IPS DF 19.7 (cell line): ENCODE measurements around the gene EVA1B.

Experiments
- DNase-seq: peaks from one replicate; pipeline ENCODE4 v3.0.0-alpha.2; 2013; ENCODE audit warnings: low read depth, low spot score

Gene EVA1B

DNA sequence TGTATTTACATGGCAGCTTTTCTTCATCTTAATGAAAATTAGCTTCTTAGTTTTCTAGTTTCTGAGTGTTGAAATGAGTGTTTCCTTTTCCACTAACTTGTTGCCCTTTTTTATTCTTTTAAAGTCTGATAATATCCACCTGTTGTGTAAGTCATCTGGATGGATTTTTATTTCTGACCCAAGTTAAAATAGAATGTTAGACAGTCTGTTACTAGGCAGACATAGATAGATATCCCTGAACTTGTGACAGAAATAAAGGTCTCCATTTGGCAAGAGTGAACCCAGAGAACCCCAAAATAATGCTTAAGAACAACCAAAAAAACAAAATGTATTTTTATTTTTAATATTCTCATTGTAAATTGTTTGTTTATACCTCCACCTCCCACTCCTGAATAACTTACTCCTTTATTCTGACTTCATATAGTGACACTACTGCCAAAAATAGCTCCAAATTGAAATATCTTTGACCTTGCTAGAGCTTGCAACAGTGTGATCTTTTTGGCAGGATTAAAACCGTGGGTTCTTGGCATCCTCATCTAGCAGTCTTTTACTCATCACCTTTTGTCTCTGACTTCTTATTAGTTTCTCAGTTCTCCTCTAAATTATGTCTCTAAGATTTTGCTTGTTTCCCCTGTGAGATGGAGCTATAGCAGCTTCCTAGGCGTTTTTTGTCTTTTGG is 44.2 kb downstream of the EVA1B start:
- DNase-seq = no peak

GRCh38 chr1:36276688-36277087 is 46.8 kb downstream of the EVA1B start:
- no peak for DNase-seq

DNA sequence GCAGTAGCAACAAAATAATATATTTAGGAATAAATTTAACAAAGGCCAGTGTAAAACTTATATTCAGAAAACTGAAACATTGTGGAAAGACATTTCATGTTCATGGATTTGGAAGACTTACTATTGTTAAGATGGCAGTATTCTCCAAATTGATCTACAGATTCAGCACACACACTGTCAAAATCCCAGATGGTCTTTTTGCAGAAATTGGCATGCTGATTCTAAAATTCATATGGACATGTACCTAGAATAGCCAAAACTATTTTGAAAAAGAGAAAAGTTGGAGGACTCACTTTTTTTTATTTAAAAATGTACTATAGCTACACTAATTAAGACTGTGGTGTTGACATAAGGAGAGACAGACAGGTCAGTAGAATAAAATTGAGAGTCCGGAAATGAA is 49.2 kb downstream of the EVA1B start:
- DNase-seq = no peak

DNA sequence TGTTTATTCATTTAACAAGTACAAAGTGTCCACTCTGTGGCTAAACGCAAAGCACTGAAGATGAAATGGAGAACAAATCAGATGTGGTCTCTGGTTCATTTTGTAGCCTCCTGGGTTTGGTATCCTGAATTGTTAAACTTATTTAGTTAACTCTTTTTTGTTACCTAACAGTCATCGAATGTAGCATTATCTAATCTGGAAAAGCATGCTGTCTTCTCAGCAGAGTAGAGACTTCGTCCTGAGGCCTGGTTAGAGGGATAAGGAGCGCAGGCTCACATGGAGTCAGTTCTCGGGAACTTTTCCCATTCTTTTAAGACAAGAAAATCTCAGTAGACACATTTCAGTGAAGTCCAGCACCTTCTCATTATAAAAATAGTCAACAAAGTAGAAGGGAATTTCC is 50.4 kb downstream of the EVA1B start:
- no peak for DNase-seq
